Endothelial cell of umbilical vein (primary cell): ENCODE data around the gene CDC42EP3. TPM values are rescaled to one million over a fixed set of nuclear protein-coding genes. Genes with fewer than 3 reads are reported as not detected.
A peak's percentile ranks its signal among the peaks of the same experiment; 100 is the strongest.

Experiments used
- BruUV-seq: library from RNA; stranded (reverse); fragments of 400-500 nt; replicated peaks from 2 replicates; lab custom pipeline; 2021; lab: Mats Ljungman, UMichigan
- CTCF ChIA-PET: fragments of 300-600, 350-600 bp; sonication (Branson Sonifier 250); formaldehyde crosslinking; loops from one replicate; lab custom pipeline; 2021; ENCODE audit warnings: antibody characterized with exemption, inconsistent platforms; lab: Charles Lee
- POLR2A ChIA-PET: fragments of 300-600, 350-600 bp; sonication (Branson Sonifier 250); formaldehyde crosslinking; loops from one replicate; lab custom pipeline; 2021; ENCODE audit warnings: antibody characterized with exemption, inconsistent platforms; lab: Charles Lee
- DNase-seq: peaks from one replicate; pipeline ENCODE4 v3.0.0-alpha.2; 2011; ENCODE audit warnings: low read depth, low spot score
- FAIRE-seq: peaks from 2 replicates; lab custom pipeline; 2011; peaks lifted over from hg19 to GRCh38; lab: Jason Lieb, UNC
- H2AFZ ChIP-seq: 2 replicates; pipeline ENCODE4 v1.6.0; 2012; ENCODE audit warnings: low read depth, low read length, control low read depth, inconsistent platforms
- H3K27ac ChIP-seq: 2 replicates; pipeline ENCODE4 v1.5.1; 2011; ENCODE audit warnings: low read depth, mild to moderate bottlenecking, control low read depth, low read length, moderate library complexity; ENCODE audit not compliant: insufficient read depth
- H3K27me3 ChIP-seq, 2 experiments: 2 replicates each; pipeline versions ENCODE4 v1.6.0 to v1.6.1; 2011; ENCODE audit warnings: low read length in 2 of 2, mixed read lengths in 1 of 2; ENCODE audit not compliant: control insufficient read depth in 2 of 2, insufficient read depth in 2 of 2
- H3K36me3 ChIP-seq, 2 experiments: 2 replicates in 1 of 2; 3 replicates in 1 of 2; pipeline ENCODE4 v1.5.1; 2011; ENCODE audit warnings: low read length in 2 of 2, mild to moderate bottlenecking in 1 of 2, moderate library complexity in 1 of 2; ENCODE audit not compliant: control insufficient read depth in 2 of 2, insufficient read depth in 2 of 2; ENCODE audit errors: extremely low read depth in 1 of 2
- H3K4me1 ChIP-seq: 3 replicates; pipeline ENCODE4 v1.5.1; 2011; ENCODE audit warnings: mild to moderate bottlenecking, low read length; ENCODE audit not compliant: control insufficient read depth, insufficient read depth; ENCODE audit errors: extremely low read depth
- H3K4me2 ChIP-seq: 2 replicates; pipeline ENCODE4 v1.6.1; 2011; ENCODE audit warnings: low read length, control low read depth, mixed read lengths; ENCODE audit not compliant: insufficient read depth
- H3K4me3 ChIP-seq, 3 experiments: fragments of 200-600 bp in 1 of 3; sonication (generic), shearing (Covaris generic) in 1 of 3; replicated peaks in 1 of 3; 2 replicates each; pipeline ENCODE4 v1.5.1; 2011 to 2016; ENCODE audit warnings: control low read depth in 3 of 3, low read length in 3 of 3, mild to moderate bottlenecking in 2 of 3, inconsistent platforms in 1 of 3, low read depth in 1 of 3, moderate library complexity in 1 of 3; ENCODE audit not compliant: insufficient read depth in 1 of 3
- H3K79me2 ChIP-seq: 2 replicates; pipeline ENCODE4 v1.6.0; 2012; ENCODE audit warnings: low read length, inconsistent platforms; ENCODE audit not compliant: control insufficient read depth, insufficient read depth
- H3K9ac ChIP-seq: replicated peaks from 2 replicates; pipeline ENCODE3; 2011; ENCODE audit warnings: low read length, control low read depth; ENCODE audit not compliant: insufficient read depth; ENCODE audit errors: extremely low read depth
- H3K9me1 ChIP-seq: replicated peaks from 3 replicates; pipeline ENCODE4 v1.6.0; 2011; ENCODE audit warnings: mild to moderate bottlenecking, low read length; ENCODE audit not compliant: control insufficient read depth, insufficient read depth; ENCODE audit errors: extremely low read depth
- H3K9me3 ChIP-seq: replicated peaks from 2 replicates; pipeline ENCODE4 v1.5.1; 2012; ENCODE audit warnings: low read length, inconsistent platforms; ENCODE audit not compliant: control insufficient read depth, insufficient read depth
- H4K20me1 ChIP-seq: replicated peaks from 2 replicates; pipeline ENCODE3; 2011; ENCODE audit warnings: mild to moderate bottlenecking, low read length; ENCODE audit not compliant: control insufficient read depth, insufficient read depth; ENCODE audit errors: extremely low read depth
- EZH2 ChIP-seq: IDR thresholded peaks from 2 replicates; pipeline ENCODE4 v1.6.1; 2012; ENCODE audit warnings: borderline replicate concordance, low read depth, mild to moderate bottlenecking, moderate library complexity, low read length, inconsistent platforms; ENCODE audit not compliant: severe bottlenecking
- FOS ChIP-seq: IDR thresholded peaks from 2 replicates; pipeline ENCODE4 v1.6.1; 2011; ENCODE audit warnings: mild to moderate bottlenecking, low read length, moderate library complexity, borderline replicate concordance; ENCODE audit not compliant: insufficient read depth
- GATA2 ChIP-seq: IDR thresholded peaks from 2 replicates; pipeline ENCODE4 v1.7.0; 2011; ENCODE audit warnings: low read depth, mild to moderate bottlenecking, moderate library complexity, mixed read lengths, low read length; ENCODE audit not compliant: insufficient read length, insufficient read depth
- JUN ChIP-seq: IDR thresholded peaks from 2 replicates; pipeline ENCODE4 v1.6.1; 2011; ENCODE audit warnings: borderline replicate concordance, low read depth; ENCODE audit not compliant: insufficient read length, insufficient read depth
- MYC ChIP-seq: IDR thresholded peaks from one replicate; pipeline ENCODE4 v1.6.1; 2011; ENCODE audit warnings: mild to moderate bottlenecking, low read depth, low read length
- POLR2A ChIP-seq: IDR thresholded peaks from 2 replicates; pipeline ENCODE4 v1.6.1; 2012; ENCODE audit warnings: low read depth, mild to moderate bottlenecking, control low read depth, low read length
- POLR2AphosphoS5 ChIP-seq: IDR thresholded peaks from 2 replicates; pipeline ENCODE4 v1.6.1; 2012; ENCODE audit warnings: low read depth, mild to moderate bottlenecking, control low read depth, low read length, moderate library complexity; ENCODE audit not compliant: insufficient read depth
- dilution Hi-C: fragments of 300-500 bp; cut with MboI; formaldehyde crosslinking; loops from one replicate; pipeline ENCODE4 v1.15.0; 2019; ENCODE audit warnings: low sequenced_read_pairs; ENCODE audit not compliant: extremely low pct_ligation_motif_present
- intact Hi-C: fragments of 100-400 bp; cut with micrococcal nuclease; formaldehyde crosslinking; loops from one replicate; pipeline ENCODE4 v1.10.0; 2022
- polyA plus RNA-seq, 4 experiments: library from polyadenylated mRNA; depleted of rRNA in 3 of 4; stranded (reverse) in 3 of 4; unstranded in 1 of 4; fragments of >200 nt; gene quantifications; 2 replicates each; pipeline versions ENCODE4 v1.2.1 to v1.2.3, GENCODE V29; 2011 to 2012; ENCODE audit warnings: missing spikeins in 1 of 4
- total RNA-seq: library from RNA; stranded (reverse); gene quantifications from 2 replicates; pipeline ENCODE4 v1.2.3, GENCODE V29; 2021
- TF ChIP-seq, protein P1 (sequence below), 2 donors: IDR thresholded peaks; 1 replicate in 1 of 2; 2 replicates in 1 of 2; pipeline ENCODE4 v1.5.1; 2011; ENCODE audit warnings: low read length in 2 of 2, mild to moderate bottlenecking in 2 of 2, moderate library complexity in 2 of 2, control low read depth in 1 of 2, inconsistent platforms in 1 of 2, low read depth in 1 of 2; ENCODE audit not compliant: insufficient read depth in 1 of 2; ENCODE audit errors: extremely low read depth in 1 of 2
- TF ChIP-seq, protein P2 (sequence below): IDR thresholded peaks from 2 replicates; pipeline ENCODE4 v1.6.1; 2011; ENCODE audit not compliant: insufficient read depth, insufficient read length

Gene CDC42EP3
- total and polyA plus RNA-seq, 2 donors (not counting 3 experiments of a cell fraction or from before 2014, with no cell fraction given) = 14.6 to 54.7 TPM

- CTCF ChIA-PET = interaction anchor here (1.0 to 1.4 kb wide), 2 partner anchors 11 to 171 kb away, joined by 3 read pairs; no protein-coding TSS in a partner anchor
- no peak for DNase-seq
- TF ChIP-seq FOS (no peak), POLR2AphosphoS5 (peak; percentile 8), GATA2 (no peak), JUN (no peak)
- H3K79me2 ChIP-seq = peaks cover 21% of the 10 kb centered on the region
- H3K27ac ChIP-seq = no peak overlapping the region
- no TSS peak for BruUV-seq
- H3K9me1 ChIP-seq = no peaks in the 10 kb centered on the region
- dilution Hi-C loops = no loop called here
- POLR2A ChIA-PET = no interaction called here
- H3K9ac ChIP-seq = no peak overlapping the region
- H3K4me1 ChIP-seq = peaks cover 28% of the 10 kb centered on the region
- H3K4me2 ChIP-seq = no peak overlapping the region
- H2AFZ ChIP-seq = no peak overlapping the region
- H3K27me3 ChIP-seq = no peaks in the 10 kb centered on the region
- H3K36me3 ChIP-seq = no peaks in the 10 kb centered on the region
- no peak for FAIRE-seq
- intact Hi-C loops = no loop called here
- H3K9me3 ChIP-seq = no peaks in the 10 kb centered on the region
- H4K20me1 ChIP-seq = no peaks in the 10 kb centered on the region
- no peak overlapping the region for H3K4me3 ChIP-seq
Observed at GRCh38 chr2:37639631-37640030, 31.8 kb downstream of the CDC42EP3 start.

- H2AFZ ChIP-seq = no peak overlapping the region
- ChIA-PET CTCF (interaction anchor here (1.0 to 1.4 kb wide), 2 partner anchors 10 to 172 kb away, joined by 3 read pairs; no protein-coding TSS in a partner anchor), POLR2A (no interaction called here)
- peaks cover 21% of the 10 kb centered on the region for H3K4me1 ChIP-seq
- DNase-seq = no peak
- no peaks in the 10 kb centered on the region for H3K27me3 ChIP-seq
- BruUV-seq = no TSS peak
- no peak overlapping the region for H3K4me2 ChIP-seq
- H4K20me1 ChIP-seq = no peaks in the 10 kb centered on the region
- H3K9me1 ChIP-seq = no peaks in the 10 kb centered on the region
- no peaks in the 10 kb centered on the region for H3K9me3 ChIP-seq
- FAIRE-seq = no peak
- no peak overlapping the region for H3K4me3 ChIP-seq
- H3K27ac ChIP-seq = no peak overlapping the region
- peaks cover 15% of the 10 kb centered on the region for H3K79me2 ChIP-seq
- H3K36me3 ChIP-seq = no peaks in the 10 kb centered on the region
- H3K9ac ChIP-seq = no peak overlapping the region
- dilution Hi-C loops = no loop called here
- intact Hi-C loops = no loop called here
- no peak for TF ChIP-seq POLR2AphosphoS5
- TF ChIP-seq GATA2 = no peak
- TF ChIP-seq JUN = no peak
- TF ChIP-seq EZH2 = no peak
- TF ChIP-seq MYC = no peak
- TF ChIP-seq, protein P1, sequence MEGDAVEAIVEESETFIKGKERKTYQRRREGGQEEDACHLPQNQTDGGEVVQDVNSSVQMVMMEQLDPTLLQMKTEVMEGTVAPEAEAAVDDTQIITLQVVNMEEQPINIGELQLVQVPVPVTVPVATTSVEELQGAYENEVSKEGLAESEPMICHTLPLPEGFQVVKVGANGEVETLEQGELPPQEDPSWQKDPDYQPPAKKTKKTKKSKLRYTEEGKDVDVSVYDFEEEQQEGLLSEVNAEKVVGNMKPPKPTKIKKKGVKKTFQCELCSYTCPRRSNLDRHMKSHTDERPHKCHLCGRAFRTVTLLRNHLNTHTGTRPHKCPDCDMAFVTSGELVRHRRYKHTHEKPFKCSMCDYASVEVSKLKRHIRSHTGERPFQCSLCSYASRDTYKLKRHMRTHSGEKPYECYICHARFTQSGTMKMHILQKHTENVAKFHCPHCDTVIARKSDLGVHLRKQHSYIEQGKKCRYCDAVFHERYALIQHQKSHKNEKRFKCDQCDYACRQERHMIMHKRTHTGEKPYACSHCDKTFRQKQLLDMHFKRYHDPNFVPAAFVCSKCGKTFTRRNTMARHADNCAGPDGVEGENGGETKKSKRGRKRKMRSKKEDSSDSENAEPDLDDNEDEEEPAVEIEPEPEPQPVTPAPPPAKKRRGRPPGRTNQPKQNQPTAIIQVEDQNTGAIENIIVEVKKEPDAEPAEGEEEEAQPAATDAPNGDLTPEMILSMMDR (IDR thresholded peaks at IDR 0.05; ENCODE audit: extremely low read depth in 1 of 2, insufficient read depth in 1 of 2, low read depth in 1 of 2, low read length in 2 of 2) = no peak
- TF ChIP-seq, protein P2, sequence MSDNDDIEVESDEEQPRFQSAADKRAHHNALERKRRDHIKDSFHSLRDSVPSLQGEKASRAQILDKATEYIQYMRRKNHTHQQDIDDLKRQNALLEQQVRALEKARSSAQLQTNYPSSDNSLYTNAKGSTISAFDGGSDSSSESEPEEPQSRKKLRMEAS = no peak
- no peak for TF ChIP-seq POLR2A
- TF ChIP-seq FOS = no peak
Observed at GRCh38 chr2:37638973-37639372, 32.5 kb downstream of the CDC42EP3 start.
